ENCODE data around the gene SOWAHA.
"Not testable (repeated sequence)": the region's sequence is repeated elsewhere in the genome, so short reads cannot be mapped to it uniquely, and the experiment has no call there.

The SOWAHA gene

GRCh38 chr5:132854992-132855391 is 41.9 kb downstream of the SOWAHA start:
- not testable (repeated sequence) for DNase-seq

GRCh38 chr5:132856011-132856410 is 42.9 kb downstream of the SOWAHA start:
- no peak for DNase-seq

GRCh38 chr5:132859889-132860437 is 46.9 kb downstream of the SOWAHA start:
- no peak for DNase-seq

- no peak for DNase-seq
These were observed 47.6 kb downstream of the SOWAHA start for GRCh38 chr5:132860742-132861141.

GRCh38 chr5:132865668-132866341 is 52.7 kb downstream of the SOWAHA start:
- DNase-seq, result no peak
